GM19324 (cell line): ENCODE data around the gene STRN.
"Not testable (repeated sequence)": the region's sequence is repeated elsewhere in the genome, so short reads cannot be mapped to it uniquely, and the experiment has no call there.

Experiments used
- ATAC-seq: cut with Tn5 transposase; IDR thresholded peaks from one replicate; pipeline ENCODE4 v1.9.1; 2021; ENCODE audit warnings: mild to moderate bottlenecking, moderate library complexity; ENCODE audit not compliant: unreplicated experiment, low FRiP score

STRN gene

DNA sequence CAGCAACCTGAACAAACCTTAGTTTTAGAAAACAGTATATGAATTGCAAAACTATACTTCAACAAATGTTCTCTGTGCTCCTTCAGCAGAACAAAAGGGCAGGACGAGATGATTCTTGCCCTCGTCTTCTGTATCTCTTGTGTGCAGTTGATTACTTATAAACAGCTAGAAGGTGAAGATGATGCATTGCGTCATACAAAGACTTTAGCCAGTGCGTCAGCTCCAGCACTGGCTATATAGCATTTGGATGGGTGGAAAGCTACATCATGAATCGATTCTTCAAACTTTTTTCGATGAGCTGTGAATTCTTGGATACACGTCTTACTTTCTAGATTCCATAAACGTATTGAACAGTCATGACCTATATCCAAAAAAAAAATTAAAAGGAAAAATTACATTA lies 117.1 kb downstream of the STRN start:
- no peak for ATAC-seq

DNA sequence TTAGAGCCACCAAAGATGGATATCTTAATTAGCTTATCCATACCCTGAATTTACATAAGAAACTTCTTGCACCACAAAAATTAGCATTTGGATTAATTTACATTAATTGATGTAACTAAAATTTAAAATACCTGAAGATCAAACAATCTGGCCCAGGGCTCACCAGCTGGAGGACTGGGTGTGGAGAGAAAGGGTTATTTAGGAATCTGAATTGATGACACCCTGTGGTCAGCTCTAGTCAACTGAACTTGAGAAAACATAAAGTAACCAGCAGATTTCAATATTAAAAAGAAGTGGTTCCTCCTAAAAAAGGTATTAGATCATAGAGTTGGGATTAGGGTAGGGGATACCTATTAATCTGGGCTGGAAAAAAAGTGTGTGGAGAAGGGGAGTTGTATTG lies 122.5 kb downstream of the STRN start:
- no peak for ATAC-seq

- no peak for ATAC-seq
Observed at GRCh38 chr2:36839976-36840617, 126.2 kb downstream of the STRN start.

- no peak for ATAC-seq
Observed at GRCh38 chr2:36834731-36835524, 131.4 kb downstream of the STRN start.

GRCh38 chr2:36834203-36834602 lies 132.1 kb downstream of the STRN start:
- no peak for ATAC-seq

- no peak for ATAC-seq
Observed at GRCh38 chr2:36831185-36831584, 135.2 kb downstream of the STRN start.

DNA sequence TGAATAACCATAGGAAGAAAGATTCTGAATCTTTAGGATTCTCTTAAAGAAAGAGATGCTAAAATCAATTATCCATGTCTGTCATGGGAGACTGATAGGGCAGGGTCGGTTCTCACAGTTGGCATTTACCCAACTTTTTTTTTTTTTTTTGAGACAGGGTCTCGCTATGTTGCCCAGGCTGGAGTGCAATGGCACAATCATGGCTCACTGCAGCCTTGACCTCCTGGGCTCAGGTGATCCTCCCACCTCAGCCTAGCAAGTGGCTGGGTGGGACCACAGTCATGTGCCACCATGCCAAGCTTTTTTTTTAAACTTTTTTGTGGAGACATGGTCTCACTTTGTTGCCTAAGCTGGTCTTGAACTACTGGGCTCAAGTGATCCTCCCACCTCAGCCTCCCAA lies 141.7 kb downstream of the STRN start:
- ATAC-seq = not testable (repeated sequence)

- no peak for ATAC-seq
Observed at GRCh38 chr2:36824273-36824672, 142.1 kb downstream of the STRN start.

DNA sequence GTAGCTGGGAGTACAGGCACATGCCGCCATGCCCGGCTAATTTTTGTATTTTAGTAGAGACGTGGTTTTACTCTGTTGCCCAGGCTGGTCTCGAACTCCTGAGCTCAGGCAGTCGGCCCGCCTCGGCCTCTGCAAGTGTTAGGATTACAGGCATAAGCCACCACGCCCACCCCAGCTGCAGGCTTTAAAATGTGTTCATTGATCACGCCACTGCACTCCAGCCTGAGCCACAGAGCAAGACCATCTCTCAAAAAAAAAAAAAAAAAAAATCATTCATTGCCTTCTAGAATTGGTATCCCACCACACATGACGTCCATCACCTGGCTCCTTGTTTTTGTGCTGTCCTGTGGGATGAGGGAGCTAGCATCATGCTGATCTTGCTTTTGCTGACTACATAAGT lies 142.5 kb downstream of the STRN start:
- no peak for ATAC-seq

DNA sequence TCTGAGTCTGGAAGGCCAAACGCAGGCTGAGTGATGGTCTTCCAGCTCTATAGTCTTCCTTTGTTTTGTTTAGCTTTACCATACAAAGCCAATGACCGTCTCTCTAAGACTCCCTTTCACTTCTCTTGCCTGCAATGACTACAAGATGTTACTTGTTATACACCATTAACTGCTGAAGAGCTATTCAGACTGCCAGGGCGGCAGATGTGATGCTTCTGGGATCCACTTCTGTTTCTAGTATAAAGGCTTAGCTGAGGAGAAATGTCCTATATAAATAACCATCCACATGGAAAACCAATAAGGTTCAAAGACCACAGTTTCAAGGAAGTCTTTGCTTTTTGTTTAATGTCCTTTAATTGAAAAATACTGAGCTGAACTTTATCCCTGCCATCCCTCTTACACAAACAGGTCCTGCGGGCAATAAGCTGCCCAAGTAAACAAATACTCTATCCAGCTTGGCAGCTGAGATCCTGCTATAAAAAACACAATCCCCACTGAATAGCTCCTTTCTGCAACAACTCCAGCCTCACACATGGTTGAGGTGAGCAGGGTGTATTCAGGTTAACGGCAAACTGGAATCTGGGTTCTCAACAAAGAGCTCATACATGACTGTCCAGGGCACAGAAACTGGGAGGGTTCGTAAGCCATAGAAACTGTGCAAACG lies 145.3 kb downstream of the STRN start:
- no peak for ATAC-seq

GRCh38 chr2:36819095-36819711 lies 147.1 kb downstream of the STRN start:
- no peak for ATAC-seq

GRCh38 chr2:36818542-36818941 lies 147.8 kb downstream of the STRN start:
- no peak for ATAC-seq

- no peak for ATAC-seq
Observed at GRCh38 chr2:36812196-36812595, 154.1 kb downstream of the STRN start.

GRCh38 chr2:36811071-36811470 lies 155.3 kb downstream of the STRN start:
- no peak for ATAC-seq

GRCh38 chr2:36809069-36809445 lies 157.3 kb downstream of the STRN start:
- no peak for ATAC-seq

- no peak for ATAC-seq
Observed at GRCh38 chr2:36808386-36809068, 157.8 kb downstream of the STRN start.

GRCh38 chr2:36807223-36807886 lies 159.0 kb downstream of the STRN start:
- ATAC-seq = no peak

GRCh38 chr2:36805635-36806224 lies 160.6 kb downstream of the STRN start:
- no peak for ATAC-seq

GRCh38 chr2:36802952-36803351 lies 163.4 kb downstream of the STRN start:
- ATAC-seq = no peak

- no peak for ATAC-seq
Observed at GRCh38 chr2:36801088-36801487, 165.2 kb downstream of the STRN start.
